Transverse colon (tissue), 4 donors: ENCODE data around the gene PPP2R5B.

Experiments used
- EP300 ChIP-seq: sonication (generic); formaldehyde crosslinking; IDR thresholded peaks from one replicate; pipeline ENCODE4 v1.6.1; 2017; ENCODE audit warnings: antibody characterized with exemption, low read depth
- POLR2AphosphoS5 ChIP-seq, 3 donors: sonication (generic); formaldehyde crosslinking; IDR thresholded peaks; one replicate each; pipeline ENCODE4 v1.6.1; 2016; ENCODE audit warnings: antibody characterized with exemption in 3 of 3
- TF ChIP-seq, protein P1 (sequence below), 5 experiments: fragments of 200-600 bp in 3 of 5; fragments of 450-650 bp in 2 of 5; sonication (generic) in 3 of 5; IDR thresholded peaks; 1 replicate in 2 of 5; 2 replicates in 3 of 5; pipeline ENCODE4 v1.5.1; 2016 to 2017; ENCODE audit warnings: antibody characterized with exemption in 5 of 5, inconsistent platforms in 3 of 5, mild to moderate bottlenecking in 2 of 5, moderate library complexity in 1 of 5

GRCh38 chr11:64878223-64878493 lies 46.3 kb upstream of the PPP2R5B start:
- TF ChIP-seq POLR2AphosphoS5 (IDR thresholded peaks at IDR 0.05) (no peak), EP300 (no peak)
- TF ChIP-seq, protein P1, sequence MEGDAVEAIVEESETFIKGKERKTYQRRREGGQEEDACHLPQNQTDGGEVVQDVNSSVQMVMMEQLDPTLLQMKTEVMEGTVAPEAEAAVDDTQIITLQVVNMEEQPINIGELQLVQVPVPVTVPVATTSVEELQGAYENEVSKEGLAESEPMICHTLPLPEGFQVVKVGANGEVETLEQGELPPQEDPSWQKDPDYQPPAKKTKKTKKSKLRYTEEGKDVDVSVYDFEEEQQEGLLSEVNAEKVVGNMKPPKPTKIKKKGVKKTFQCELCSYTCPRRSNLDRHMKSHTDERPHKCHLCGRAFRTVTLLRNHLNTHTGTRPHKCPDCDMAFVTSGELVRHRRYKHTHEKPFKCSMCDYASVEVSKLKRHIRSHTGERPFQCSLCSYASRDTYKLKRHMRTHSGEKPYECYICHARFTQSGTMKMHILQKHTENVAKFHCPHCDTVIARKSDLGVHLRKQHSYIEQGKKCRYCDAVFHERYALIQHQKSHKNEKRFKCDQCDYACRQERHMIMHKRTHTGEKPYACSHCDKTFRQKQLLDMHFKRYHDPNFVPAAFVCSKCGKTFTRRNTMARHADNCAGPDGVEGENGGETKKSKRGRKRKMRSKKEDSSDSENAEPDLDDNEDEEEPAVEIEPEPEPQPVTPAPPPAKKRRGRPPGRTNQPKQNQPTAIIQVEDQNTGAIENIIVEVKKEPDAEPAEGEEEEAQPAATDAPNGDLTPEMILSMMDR (IDR thresholded peaks at IDR 0.05) = peak in 1 of 5 experiments; percentile 37
